GM12801 (cell line): Measurements from ENCODE around the gene DGKH.

Experiments
- TF ChIP-seq, protein P1 (sequence below): IDR thresholded peaks from one replicate; pipeline ENCODE4 v1.5.1; 2011; ENCODE audit warnings: control low read depth; ENCODE audit not compliant: insufficient read length; ENCODE audit errors: extremely low read depth

DGKH gene

DNA sequence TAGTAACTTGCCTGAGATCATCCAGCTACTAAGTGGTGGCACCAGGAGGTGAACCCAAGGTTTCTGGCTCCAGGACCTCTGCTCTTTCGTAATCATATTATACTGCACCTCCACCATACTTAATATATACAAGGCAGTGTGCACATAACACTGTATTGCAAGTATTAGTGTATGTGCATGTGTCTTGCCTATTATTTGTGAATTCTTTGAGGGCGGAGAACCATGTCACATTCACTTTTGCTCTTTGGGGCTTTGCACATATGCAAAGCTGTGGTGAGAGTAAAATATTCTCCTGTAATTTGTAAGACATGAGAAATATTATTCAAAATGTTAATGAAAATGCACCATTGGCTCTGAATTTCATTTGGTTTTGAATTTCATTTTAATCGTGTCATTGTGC is 78.6 kb downstream of the DGKH start:
- TF ChIP-seq, protein P1, sequence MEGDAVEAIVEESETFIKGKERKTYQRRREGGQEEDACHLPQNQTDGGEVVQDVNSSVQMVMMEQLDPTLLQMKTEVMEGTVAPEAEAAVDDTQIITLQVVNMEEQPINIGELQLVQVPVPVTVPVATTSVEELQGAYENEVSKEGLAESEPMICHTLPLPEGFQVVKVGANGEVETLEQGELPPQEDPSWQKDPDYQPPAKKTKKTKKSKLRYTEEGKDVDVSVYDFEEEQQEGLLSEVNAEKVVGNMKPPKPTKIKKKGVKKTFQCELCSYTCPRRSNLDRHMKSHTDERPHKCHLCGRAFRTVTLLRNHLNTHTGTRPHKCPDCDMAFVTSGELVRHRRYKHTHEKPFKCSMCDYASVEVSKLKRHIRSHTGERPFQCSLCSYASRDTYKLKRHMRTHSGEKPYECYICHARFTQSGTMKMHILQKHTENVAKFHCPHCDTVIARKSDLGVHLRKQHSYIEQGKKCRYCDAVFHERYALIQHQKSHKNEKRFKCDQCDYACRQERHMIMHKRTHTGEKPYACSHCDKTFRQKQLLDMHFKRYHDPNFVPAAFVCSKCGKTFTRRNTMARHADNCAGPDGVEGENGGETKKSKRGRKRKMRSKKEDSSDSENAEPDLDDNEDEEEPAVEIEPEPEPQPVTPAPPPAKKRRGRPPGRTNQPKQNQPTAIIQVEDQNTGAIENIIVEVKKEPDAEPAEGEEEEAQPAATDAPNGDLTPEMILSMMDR, result no peak

DNA sequence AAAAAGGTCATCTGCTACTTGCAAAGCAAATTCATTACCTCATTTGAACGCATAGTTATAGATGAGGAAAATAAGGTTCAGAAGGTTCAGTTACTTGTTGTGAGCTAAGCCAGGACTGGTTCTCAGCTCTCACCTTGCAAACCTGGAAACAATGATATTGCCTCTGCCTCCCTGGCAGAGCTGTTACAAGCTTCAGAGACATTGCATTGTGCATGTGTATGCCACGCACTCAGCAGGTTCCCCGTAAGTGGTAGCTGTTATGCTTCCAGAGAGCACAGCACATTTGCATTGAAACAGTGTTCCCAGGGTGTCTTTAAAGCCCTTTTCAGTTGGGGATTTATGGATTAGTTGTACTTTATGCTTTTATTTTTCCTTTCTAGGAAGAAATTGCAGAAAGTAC is 80.6 kb downstream of the DGKH start:
- TF ChIP-seq, protein P1, result no peak

DNA sequence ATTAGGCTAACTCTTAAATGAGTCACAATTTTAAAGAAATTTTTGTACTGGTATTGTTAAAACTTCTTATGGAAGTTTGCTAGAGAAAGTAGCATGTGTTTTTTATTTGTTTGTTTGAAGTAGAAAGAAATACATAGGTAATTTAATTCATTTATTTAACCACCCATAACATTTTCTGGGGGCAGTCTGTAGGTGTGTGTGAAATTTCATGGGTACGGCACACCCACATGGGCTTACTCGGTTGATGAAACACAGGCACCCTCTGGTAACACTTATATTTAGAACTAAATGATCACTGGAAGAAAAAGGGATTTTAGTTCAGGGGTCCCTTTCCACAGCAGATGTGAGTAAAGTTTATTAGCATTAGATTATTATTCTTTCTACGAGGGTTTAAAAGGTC is 88.1 kb downstream of the DGKH start:
- TF ChIP-seq, protein P1, result no peak

DNA sequence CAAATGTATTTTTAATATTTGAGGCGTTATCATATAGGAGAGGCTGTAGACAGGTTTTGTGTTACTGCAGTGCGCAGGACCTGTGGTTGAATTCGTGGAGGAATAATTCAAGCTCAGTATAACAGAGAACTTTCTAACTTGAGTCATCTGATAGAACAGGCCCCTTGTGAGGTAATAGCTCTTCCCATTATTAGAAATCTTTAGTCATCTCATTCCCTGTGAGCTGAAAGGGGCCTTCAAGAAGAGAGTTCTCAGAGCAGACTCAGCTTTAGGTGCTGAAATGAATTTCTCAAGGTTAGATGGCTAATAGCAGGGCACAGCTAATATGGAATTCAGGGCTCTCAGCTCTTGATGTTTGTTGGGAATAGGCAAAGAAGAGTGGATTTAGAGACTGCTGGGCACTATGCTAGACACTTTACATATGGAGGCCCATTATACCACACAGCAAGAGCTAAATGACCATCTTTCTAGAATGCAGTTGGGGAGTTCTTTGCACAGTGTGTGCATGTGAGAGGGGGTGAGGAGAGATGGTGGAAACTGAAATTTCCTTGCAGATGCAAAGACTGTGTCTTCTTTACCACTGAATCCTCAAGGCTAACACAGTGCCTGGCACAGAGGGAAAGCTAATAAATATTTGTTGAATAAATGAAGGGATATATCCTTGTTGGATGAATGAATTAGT is 89.5 kb downstream of the DGKH start:
- TF ChIP-seq, protein P1, result no peak

DNA sequence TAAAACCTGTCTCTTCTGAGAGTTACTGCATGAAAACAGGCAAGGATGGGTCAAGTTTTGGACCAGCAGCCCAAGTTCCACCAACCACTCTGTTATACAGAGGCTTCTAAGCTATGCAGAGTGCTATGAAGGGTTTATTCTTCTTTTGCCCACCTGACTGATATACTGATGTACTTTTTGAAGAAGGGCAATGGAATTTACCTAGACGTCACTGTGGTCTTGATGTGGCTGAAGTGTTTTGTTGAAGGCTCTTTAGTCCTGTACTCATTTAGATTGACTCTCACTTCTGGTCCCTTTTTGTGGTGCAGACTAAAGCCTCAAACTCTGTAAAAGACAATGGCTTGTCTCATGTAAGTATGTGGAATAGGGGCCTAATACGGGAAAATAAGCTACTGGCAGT is 92.0 kb downstream of the DGKH start:
- TF ChIP-seq, protein P1, result no peak

DNA sequence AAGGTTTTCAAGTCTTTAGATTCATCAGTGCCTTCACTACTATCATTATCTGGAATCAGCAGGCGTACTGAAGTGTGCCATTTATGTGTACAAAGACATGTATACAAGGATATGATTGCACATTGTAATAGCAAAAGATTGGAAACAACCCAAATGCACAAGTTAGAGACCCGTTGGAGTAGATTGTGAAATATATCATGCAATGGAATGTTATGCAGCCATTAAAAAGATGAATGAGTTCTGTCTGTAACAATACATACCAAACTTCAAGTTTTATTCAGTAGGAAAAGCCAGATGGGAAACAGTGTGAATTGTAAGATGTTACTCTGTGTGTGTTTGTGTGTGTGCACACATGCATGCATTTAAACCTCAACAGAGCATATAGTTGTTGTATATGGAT is 97.9 kb downstream of the DGKH start:
- TF ChIP-seq, protein P1, result no peak

DNA sequence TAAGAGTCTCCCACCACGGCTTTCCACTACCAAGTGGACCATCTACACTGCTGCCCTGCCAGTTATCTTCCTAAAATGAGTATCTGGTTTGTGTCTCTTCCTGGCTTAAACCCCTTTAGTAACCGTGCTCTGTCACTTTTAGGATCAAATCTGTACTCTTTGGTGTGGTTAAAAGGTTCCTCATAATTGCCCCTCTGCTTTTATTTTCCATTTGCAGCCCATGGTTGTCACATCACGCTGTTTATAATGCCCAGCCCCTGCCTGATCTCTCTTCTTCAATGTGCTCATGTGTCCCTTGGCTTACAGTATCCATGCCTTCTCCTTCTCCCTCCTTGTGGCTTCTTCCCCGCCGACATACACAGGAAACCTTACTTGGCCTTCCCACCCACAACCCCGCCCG is 100.1 kb downstream of the DGKH start:
- TF ChIP-seq, protein P1, result no peak
